Activated CD4-positive, CD25-positive, alpha-beta regulatory T cell treated with anti-CD3 and anti-CD28 coated beads, Interleukin-2, amount 50 U/mL, for 72 hours (primary cell): ENCODE measurements around the gene POLR2C.

Source experiments
- DNase-seq: peaks from one replicate; pipeline ENCODE4 v3.0.0; 2021

POLR2C gene

GRCh38 chr16:57452021-57452420 lies 10.5 kb upstream of the POLR2C start:
- DNase-seq, result no peak

DNA sequence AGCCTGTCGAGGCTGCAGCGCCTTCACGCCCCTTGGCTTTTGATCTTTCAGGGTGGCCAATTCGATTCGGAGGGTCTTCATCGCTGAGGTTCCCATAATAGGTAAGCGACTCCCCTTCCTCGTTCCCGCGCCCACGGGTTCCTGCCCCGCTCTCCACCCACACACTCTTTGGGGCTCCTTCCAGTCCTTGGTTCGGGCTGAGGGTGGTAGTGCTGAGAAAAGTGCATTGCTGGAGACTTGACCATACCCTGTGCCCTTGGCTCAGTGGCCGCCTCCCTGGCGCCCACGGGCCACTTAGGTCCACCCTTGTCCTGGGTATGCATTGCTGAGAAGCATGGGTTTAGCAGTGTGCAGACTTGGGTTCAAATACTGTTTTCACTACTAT lies 491 bp downstream of the POLR2C start:
- no peak for DNase-seq

GRCh38 chr16:57464523-57464922 lies 2.0 kb downstream of the POLR2C start:
- DNase-seq, result no peak

DNA sequence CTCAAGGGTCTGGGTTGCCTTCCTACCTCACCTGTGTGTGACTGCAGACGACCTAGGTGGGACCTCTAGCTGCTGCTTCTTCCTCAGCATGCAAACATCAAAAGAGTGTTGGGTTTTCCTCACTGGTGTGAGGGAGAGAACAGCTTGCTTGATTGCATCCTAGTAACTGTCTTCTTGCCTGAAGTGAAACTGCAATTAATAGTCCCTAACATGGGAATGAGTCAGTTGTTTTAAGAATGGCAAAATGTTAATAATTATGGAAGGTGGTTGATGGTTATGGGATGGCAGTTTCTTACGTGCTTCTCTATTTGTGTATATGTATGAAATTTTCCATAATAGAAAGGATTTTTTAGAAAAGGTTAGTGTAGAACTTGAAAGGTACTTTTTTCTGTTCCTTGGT lies 5.9 kb downstream of the POLR2C start:
- DNase-seq, result no peak

DNA sequence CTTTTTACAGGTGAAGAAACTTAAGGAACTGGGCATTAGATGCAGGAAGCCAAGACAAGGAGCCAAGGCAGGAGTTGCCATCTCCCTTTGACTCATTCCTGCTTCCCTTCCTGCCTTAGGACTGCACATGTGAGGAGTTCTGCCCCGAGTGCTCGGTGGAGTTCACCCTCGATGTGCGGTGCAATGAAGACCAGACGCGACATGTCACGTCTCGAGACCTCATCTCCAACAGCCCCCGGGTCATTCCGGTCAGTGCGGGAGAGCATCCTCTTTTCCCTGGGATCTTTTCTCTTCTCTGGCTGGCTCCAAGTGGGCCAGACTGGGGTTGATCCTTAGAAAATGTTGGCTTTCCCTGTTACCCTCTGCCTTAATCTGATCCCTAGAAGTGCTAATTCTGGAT lies 6.6 kb downstream of the POLR2C start:
- no peak for DNase-seq

GRCh38 chr16:57469917-57470470 lies 7.5 kb downstream of the POLR2C start:
- DNase-seq, result no peak

DNA sequence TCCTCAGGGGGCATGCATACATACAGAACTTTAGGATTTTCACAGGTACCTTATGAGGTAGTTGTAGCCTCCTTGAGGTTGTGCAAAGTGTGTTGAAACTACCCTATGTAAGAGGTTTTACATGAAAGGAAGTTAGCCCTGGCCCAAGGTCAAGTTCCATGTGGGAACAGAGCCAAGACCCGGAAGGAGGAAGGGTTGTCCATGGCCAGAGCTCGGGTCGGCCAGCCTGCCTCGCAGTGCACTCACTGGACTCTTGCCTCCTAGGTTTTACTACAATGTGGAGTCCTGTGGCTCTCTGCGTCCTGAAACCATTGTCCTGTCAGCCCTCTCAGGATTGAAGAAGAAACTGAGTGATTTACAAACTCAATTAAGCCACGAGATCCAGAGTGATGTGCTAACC lies 8.2 kb downstream of the POLR2C start:
- no peak for DNase-seq

DNA sequence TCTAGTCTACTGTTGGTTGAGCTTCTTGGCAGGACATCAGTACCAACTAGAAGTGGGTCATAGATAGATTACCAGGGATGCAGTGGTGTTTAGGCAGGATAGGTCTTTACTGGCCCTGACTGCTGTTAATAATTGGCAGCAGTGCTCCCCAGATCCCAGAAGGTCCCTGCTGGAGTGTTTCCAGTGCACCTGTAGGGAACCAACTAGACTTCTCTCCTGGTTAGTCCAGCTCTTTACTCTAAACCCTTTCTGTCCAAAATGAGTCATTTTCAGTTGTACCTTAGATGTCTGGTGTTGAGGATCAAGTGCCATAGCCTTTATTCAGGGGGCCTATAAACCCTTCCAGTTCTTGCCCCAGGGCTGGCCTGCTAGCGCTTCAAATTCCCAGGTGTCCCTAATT lies 8.7 kb downstream of the POLR2C start:
- no peak for DNase-seq

GRCh38 chr16:57471852-57472664 lies 9.6 kb downstream of the POLR2C start:
- DNase-seq, result no peak

DNA sequence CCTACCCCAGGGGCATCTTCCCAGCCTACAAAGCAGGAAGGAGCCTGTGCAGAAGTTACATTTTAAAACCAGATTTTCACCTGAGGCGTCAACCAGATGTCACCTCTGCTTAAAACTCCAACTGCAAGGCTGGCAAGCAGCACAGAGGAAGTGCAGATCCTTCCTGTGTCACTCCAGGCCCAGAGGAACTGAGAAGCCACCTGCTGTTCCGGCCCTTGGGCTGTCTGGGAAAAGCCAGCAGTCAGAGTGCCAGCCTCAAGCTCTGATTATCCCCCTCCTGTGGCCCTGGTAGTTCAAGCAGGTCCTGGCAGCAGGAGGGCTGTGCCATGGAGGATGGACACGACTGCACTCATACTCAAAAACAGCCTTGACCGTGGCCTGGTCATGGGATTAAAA lies 10.2 kb downstream of the POLR2C start:
- no peak for DNase-seq

GRCh38 chr16:57473176-57473840 lies 10.8 kb downstream of the POLR2C start:
- no peak for DNase-seq

DNA sequence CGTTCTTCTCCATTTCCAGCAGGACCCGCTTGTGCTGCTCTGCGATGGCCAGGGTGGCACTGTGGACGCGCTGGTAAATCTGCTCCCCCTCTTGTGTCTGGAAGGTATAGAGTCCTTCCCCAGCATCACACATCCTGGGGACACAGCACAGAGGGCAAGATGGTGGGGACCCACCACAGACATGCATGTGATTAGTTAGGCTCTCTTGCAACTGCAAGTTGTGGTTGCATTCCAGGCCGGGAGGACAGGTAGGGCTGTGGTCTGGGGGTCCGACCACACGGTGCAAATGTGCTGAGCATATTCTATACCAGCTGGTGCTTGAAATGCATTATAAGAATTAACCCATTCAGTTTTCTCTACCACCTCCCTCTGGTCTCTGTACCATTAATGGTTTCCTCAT lies 11.4 kb downstream of the POLR2C start:
- no peak for DNase-seq

DNA sequence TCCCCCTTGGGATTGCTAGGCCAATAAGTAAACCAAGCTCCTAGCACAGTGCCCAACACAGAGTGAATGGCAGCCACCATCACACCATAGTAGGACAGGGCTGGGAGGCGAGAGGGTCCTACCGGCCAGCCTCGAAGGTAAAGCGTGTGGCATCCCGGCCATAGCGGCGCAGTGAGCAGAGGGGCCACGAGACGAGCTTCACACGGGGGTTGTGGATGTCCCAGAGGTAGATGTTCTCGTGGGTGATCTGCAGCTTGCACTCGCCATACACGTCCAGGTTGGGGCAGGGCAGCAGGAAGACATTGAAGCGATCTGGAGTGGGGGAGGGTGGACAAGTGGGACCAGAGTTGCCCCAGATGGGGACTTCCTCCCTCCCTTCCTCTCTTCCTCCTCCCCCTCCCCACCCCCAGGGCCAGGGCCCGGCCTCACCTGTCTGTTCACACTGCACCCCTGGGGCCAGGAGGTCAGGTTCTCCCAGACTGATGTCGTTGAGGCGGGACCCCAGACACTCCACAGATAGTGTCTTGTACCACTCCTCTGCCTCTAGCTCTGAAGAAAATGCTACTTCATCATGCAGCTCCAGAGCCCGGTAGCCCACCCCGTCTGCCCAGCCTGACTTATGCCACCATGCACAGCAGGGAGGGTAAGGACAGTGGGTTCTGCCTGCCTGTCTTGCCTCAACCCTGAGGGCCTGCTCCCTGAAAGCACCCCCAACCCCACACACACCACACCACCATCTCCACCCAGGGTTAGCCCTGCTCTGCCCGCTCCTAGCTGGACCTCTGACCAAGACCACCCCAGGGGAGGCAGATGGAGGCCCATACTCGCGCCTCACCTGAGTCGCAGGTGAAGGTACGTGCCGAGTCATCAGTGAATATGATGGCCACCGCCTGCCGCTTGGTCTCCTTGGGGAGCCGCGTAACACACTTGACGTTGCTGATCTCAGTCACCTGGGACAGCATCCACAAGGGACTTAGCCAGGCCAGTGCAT lies 12.5 kb downstream of the POLR2C start:
- DNase-seq, result no peak

DNA sequence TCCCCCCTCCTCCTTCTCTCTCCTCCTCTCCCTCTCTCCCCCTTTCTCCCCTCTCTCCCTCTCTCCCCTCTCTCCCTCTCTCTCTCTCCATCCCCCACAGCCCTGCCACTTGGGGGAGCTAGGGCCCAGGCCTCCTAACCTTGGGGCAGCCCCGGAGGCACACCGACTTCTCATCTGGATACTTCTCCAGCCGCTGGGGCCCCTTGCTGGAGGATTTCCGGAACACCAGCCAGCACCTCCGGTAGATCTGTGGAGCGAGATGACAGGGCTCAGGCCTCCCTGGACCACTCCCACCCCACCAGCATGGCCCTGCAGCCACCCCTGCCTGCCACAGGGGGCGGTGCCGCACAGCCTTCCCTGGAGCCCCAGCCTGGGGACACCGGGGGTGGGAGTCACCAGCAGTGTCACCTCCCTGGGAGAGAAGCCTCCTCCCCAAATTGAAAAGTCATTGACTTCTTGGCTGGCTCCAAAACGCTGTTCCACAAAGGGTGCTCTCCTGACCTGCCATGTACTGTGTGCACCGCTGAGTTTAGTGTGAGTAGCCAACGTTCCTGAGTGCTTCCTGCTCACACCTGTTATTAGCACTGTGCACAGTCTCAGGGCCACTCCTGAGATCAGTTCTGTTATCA lies 13.3 kb downstream of the POLR2C start:
- peak; percentile 68 for DNase-seq

DNA sequence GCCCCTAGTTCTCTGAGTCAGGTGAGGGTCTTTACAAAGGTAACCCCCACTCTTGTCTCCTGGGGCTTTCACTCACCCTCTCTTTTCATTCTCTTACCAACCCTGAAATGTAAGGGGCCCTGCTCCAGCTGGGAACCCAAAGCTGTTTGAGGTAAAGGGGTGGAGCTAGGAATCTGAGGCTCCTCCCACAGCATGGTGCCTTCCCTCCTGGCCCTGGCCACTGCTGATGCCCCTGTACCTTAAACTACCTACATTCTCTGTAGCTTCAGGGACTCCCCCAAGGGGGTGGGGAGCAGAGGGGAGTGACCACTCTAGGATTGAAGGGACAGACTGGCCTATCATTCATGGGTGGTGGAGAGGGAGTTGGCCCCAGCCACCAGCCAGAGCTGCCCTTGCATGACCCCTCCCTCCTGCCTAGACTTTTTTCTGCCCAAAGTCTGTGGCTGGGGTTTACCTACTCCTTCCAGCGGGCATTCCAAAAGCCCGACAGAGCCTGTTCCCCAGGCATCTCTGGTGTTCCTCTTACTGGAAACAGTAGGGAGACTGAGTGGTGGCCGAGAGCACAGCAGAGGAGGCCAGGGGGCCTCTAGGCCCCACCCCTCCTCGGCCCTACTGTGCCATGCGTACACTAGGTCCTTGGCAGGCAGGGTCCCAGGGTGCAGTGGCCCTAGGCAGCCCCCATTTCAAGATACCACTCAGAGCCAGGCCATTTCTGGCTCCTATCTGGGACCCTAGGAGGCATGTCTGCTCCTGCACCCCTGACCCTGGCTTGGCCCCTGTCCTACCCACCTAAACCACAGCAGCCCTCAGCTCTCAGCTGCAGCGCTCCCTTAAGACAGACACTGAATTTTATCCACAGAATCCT lies 14.3 kb downstream of the POLR2C start:
- DNase-seq, result no peak

- no peak for DNase-seq
Measured at GRCh38 chr16:57477531-57478202, 15.2 kb downstream of the POLR2C start.

GRCh38 chr16:57478396-57479204 lies 16.1 kb downstream of the POLR2C start:
- DNase-seq, result no peak

DNA sequence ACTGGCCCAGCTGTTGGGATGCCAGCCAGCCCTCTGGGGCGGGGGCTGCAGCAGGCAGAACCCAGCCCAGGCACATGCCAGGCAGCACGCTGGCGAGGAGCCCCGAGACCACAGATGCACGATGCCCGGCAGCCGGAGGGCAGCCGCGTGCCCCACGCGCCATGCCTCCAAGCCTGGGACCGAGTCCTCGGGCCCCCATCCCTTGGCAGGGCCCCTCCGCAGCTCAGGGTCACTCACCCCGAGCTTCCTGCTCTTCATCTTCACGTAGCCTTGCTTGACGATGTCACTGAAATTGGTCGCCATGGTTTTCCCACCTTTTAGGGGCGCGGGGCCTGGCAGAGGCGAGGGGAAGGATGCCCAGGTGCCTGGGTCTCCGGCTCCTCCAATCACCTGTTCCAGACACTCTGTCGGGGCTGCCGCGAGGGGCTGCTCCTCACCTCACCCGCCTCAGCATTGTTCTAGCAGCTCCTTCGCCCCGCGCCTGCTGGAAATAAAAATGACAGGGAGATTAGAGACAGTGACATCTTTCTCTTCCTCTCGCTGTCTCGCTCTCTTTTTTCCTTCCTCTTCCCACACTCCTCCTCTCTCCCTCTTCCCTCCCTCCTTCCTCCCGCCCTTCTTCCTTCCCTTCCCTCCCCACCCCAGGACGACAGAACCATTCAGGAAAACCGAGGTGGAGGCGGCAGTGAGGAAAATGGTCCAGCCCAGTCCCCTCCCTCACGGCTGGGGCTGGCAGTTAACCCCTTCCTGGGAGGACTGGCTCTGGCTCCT lies 16.9 kb downstream of the POLR2C start:
- no peak for DNase-seq
